GM18519 (cell line): ENCODE measurements around the gene AOC1.
"Not testable (repeated sequence)": the region's sequence is repeated elsewhere in the genome, so short reads cannot be mapped to it uniquely, and the experiment has no call there.

Experiments used
- ATAC-seq: cut with Tn5 transposase; IDR thresholded peaks from one replicate; pipeline ENCODE4 v1.9.1; 2021; ENCODE audit warnings: mild to moderate bottlenecking, moderate library complexity; ENCODE audit not compliant: unreplicated experiment, low FRiP score

AOC1 gene, protein sequence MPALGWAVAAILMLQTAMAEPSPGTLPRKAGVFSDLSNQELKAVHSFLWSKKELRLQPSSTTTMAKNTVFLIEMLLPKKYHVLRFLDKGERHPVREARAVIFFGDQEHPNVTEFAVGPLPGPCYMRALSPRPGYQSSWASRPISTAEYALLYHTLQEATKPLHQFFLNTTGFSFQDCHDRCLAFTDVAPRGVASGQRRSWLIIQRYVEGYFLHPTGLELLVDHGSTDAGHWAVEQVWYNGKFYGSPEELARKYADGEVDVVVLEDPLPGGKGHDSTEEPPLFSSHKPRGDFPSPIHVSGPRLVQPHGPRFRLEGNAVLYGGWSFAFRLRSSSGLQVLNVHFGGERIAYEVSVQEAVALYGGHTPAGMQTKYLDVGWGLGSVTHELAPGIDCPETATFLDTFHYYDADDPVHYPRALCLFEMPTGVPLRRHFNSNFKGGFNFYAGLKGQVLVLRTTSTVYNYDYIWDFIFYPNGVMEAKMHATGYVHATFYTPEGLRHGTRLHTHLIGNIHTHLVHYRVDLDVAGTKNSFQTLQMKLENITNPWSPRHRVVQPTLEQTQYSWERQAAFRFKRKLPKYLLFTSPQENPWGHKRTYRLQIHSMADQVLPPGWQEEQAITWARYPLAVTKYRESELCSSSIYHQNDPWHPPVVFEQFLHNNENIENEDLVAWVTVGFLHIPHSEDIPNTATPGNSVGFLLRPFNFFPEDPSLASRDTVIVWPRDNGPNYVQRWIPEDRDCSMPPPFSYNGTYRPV

DNA sequence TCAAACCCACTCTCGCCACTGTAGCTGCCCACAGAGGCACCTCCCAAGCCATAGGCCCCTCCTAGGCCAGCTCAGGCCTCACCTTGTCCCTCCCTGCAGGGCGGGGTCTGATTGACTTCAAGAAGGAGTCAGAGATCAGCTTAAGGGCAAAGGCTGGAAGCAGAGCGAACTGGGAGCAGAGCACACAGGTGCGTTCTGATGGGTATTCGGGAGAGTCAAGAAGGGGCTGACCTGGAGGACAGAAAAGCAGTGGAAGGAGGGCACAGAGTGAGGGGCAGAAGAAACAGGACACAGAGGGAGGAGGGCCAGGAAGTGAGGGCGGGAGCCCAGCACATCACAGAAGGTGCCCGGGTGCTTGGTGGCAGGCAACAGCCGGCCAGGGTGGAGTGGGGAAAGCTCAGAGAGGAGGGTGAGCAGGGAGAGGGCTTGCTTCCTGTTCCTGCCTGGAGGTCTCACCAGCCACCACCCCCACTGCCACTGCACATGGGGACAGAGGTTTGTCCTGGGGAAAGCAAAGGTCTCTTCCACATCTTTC is at the start of gene AOC1:
AOC1 (plus strand) TSS at position 147 of the 535 bp plus-strand sequence. CDS start 3,954 bp downstream, outside the sequence.
- ATAC-seq: no peak

DNA sequence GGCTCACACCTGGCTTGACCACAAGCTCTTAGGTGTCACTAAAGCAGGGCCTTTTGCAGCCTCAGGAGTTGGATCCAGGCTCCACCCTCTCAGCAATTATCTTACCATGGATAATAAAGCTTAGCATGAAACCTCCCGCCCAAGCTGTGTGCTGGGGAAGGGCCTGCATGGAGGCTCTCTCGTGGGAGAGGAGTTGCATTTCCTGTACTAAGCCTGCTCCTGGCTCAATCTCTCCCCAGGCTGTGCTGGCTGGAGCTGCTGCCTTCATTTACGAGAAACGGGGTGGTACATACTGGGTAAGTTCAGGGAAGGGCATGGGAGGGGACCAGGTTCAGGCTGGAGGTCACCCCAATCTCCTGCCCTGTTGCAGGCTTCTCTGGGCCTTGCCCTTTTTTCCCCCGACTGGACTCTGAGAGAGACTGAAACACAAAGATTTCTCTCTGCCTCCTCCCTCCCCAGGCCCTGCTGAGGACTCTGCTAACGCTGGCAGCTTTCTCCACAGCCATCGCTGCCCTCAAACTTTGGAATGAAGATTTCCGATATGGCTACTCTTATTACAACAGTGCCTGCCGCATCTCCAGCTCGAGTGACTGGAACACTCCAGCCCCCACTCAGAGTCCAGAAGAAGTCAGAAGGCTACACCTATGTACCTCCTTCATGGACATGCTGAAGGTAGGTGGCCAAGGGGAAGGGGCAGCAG is 49.0 kb upstream of the AOC1 start:
- ATAC-seq: no peak

DNA sequence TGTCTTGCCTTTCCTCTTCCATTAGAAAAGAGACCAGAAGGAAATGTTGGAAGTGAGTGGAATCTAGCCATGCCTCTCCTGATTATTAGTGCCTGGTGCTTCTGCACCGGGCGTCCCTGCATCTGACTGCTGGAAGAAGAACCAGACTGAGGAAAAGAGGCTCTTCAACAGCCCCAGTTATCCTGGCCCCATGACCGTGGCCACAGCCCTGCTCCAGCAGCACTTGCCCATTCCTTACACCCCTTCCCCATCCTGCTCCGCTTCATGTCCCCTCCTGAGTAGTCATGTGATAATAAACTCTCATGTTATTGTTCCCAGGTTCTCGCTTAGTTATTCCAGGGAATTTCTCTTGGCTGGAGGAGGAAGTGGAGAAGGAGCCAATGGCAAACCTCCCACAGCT is 47.5 kb upstream of the AOC1 start:
- ATAC-seq: no peak

DNA sequence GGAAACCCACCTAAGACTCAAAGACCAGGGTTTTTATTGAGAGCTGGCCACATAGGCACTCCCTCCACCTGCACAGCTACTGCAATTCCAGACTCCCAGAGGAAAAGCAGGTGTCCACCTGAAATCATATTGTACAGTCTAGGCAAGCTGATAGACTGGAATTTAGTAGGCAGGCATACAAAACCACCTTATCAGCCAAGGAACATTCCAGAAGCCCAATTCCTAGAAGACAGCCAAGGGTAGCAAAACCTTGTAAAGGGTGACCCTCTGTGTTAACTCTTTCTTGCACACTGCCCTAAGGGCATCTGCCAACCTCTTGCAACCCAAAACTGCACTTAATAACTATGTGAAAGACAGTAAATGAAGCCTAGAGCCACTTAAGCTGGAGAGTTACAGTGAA is 46.5 kb upstream of the AOC1 start:
- no peak for ATAC-seq

DNA sequence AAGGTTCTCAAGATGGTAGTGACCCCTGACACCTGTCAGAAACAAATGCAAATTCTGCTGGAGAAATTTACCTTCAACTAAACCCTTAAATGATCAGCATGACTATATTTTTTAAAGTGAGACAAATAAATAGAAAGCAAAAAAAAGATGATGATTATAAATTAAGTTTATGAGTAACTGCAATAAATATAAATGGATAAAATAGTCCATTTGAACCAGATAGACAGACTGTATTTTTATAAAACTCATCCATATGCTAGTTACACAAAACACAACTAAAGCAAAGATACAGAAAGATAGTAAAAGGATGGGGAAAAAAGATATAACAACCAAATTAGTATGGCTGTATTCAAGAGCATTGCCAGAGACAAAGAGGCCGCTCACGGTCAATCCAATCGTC is 45.9 kb upstream of the AOC1 start:
- ATAC-seq: no peak

DNA sequence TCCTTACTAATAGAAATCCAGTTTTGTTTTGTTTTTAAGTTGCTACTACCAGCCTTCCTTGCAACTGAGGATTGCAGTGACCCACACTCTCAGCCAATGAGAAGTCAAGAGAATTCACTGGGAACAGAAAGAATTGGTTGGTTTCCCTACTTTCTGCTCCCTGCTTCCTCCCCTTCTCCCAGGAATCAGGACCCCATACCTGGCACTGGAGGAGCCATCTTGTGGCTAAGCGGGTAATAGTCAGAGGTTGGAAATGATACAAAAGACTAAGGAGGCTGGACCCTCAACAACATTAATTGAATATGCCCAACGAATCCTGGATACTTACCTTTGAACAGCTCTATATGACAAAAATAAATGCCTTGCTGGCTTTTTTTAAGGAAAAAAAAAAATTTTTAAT is 45.5 kb upstream of the AOC1 start:
- no peak for ATAC-seq

DNA sequence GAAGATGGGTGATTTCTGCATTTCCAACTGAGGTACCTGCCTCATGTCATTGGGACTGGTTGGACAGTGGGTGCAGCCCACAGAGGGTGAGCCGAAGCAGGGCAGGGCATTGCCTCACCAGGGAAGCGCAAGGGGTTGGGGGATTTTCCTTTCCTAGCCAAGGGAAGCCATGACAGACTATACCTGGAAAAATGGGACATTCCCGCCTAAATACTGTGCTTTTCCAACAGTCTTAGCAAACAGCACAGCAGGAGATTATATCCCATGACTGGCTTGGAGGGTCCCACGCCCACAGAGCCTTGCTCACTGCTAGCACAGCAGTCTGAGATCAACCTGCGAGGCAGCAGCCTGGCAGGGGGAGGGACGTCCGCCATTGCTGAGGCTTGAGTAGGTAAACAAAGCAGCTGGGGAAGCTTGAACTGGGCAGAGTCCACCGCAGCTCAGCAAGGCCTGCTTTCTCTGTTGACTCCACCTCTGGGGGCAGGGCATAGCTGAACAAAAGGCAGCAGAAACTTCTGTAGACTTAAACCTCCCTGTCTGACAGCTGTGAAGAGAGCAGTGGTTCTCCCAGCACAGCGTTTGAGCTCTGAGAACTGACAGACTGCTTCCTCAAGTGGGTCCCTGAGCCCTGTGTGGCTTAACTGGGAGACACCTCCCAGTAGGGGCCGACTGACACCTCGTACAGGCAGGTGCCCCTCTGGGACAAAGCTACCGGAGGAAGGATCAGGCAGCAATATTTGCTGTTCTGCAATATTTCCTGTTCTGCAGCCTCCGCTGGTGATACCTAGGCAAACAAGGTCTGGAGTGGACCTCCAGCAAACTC is 44.5 kb upstream of the AOC1 start:
- ATAC-seq: not testable (repeated sequence)

DNA sequence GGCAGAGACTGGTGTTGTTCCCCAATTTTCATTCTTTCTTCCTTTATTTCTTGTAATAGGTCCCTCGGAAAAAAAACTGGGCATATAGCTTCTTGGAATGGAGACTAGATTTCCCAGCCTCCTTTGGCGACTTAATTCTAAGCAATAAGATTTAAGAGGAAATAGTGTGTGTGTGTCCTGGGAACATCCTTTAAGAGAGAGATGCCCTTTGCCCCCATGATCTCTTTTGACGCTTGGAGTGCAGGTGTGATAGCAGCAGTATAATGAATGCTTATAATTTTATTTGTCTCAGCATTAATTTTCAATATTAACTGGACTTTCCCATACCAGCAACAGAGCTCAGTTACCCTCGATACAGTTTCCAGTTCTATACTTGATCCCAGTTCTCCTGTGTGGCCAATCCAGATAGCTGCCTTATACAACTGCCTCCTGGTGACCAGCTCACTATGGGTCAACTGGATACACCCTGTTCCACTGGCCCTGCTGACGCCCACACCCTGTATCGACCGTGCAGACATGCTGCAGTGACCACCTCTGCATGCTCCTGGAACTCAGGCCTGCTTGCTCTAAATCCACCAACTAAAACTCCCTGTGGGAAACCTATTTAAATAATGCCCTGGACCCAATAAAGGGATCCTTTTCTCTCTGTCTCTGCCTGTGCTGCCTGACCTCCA is 37.9 kb upstream of the AOC1 start:
- ATAC-seq: no peak

DNA sequence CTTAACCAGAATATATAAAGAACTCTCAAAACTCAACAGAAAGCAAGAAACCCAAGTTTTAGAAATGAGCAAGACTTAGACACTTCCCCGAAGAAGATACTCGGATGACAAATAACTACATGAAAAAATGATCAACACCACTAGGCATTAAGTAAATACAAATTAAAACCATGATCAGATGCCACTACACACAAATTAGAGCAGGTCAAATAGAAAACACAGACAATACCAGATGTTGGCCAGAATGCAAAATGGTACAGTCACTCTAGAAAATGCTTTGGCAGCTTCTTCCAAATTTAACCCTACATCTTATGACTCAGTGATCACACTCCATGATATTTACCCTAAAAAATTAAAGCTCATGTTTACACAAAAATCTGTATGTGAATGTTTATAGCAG is 33.3 kb upstream of the AOC1 start:
- no peak for ATAC-seq

DNA sequence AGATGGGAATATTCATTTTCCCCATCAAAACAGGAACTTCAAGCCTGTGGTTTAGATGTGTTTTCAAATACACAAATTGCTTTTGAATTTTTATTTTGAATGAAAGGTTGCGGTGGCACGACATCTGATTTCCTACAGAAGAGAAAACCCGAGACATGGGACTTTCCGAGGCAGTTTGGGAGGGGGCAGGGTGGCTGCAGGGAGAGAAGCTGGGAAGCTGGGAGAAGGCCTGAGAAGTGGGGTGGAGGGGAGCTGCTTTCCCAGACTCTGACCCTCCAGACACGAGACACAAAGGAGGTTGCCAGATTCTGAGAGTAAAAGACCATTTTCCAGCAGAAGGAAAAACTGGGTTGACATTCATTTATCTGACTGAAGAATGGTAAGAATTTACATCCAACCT is 32.2 kb upstream of the AOC1 start:
- no peak for ATAC-seq

DNA sequence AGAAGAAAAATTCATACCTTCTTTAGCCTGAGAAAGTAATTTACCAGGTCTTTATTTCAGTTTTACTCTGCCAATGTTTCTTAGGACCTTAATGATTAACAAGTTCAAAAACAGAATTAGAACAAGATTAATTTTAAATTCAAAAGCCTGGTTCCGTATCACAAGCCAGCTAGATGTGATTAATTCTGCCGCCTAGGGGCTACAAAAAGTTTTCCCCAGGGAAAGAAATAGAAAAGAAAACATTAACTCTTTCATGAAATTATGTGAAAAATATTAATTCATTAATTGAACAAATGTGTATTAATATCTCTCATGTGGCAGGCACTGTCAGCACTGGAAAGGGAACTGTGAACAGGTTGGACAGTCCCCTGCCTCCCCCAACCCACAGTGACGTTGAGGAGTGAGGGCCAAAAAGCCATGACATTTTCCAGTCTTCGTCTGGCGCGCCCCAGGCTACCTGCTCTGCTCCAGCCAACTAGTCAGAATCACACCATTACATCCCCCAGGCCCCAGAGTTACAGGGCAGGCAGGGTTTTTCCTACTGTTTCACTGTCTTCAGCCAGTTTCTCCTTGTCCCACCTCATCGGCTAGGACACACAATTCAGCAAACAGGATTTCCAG is 31.6 kb upstream of the AOC1 start:
- no peak for ATAC-seq

DNA sequence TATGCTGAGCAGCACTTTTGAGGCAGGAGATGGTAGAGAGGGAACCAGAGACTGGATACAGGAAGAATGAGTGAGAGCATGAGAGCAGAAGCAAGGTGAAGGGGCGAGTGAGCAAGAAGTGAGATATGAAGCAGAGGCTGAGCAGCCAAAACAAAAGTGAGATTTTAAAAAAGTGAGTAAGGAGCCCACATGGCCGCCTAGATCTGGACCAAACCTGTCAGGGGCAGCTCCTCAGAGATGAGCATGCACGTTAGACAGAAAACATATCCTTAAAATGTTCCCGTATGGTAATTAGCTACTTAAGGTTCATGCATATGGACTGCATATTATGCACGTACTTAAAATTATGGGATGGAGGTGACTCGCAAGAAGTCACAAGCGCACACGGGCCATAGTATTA is 29.3 kb upstream of the AOC1 start:
- ATAC-seq: no peak

DNA sequence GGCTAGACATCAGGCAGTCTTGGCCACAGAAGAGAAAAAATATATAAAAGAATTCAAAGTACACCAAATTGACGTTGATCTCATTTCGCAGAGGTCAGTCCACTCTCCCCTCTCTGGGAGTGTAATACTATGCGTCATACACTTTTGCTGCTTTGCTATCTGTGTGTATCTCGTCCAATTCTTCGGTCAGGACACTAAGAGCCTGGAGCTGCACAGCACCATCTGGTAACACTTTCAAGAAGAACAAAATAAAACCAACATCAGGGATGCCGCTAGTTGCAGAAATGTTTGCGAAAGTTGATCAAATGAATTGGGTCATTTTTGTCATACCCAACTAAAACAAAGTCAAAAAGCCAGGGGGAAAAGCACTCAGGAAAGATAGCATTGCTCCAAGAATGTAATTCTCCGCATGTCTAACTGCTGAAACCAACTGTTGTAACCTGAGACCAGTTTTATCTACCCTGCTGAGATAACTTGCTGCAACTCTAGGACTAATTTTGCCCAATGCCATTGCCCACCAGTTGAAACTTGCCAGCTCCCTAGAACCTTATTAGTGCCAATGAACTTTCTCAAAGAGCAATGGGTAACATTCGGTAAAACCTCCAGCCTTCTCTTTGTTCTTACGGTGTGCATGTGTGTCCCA is 28.7 kb upstream of the AOC1 start:
- no peak for ATAC-seq

DNA sequence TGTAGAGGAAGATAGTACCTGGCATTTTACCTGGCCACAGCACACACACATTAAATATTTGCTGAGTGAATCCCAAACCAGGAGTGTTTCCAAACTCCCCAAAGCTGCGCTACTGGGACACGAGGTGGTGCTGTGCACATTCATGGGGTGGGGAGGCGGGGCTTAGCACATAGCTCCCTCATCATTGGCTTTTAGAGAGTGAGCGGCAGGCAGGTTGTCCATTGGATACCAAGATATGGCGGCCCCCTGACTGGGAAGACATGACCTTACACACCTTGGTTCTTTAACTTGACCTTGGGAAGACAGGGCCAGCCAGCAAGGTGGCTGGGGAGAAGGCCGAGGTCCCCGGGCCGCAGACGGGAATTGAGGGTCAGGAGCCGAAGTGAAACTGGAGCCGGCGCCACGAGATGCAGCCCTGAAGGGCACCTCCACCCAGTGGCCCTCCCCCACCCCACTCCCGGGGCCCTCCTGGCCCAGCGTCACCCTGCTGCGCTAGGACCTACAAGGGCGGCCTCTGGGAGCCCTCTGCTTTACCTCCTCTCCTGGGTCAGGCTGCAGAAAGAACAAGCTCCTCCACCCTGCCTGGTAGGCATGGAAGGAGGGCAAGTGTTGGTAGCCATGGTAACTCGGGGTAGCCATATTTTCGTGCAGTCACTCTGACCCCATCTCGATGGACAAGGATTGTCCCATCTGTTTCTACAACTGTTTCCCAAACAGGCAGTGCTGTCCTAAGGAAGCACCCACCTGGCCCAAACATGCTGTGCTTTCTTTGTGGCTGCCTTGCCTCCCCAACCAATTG is 27.7 kb upstream of the AOC1 start:
- ATAC-seq: no peak

DNA sequence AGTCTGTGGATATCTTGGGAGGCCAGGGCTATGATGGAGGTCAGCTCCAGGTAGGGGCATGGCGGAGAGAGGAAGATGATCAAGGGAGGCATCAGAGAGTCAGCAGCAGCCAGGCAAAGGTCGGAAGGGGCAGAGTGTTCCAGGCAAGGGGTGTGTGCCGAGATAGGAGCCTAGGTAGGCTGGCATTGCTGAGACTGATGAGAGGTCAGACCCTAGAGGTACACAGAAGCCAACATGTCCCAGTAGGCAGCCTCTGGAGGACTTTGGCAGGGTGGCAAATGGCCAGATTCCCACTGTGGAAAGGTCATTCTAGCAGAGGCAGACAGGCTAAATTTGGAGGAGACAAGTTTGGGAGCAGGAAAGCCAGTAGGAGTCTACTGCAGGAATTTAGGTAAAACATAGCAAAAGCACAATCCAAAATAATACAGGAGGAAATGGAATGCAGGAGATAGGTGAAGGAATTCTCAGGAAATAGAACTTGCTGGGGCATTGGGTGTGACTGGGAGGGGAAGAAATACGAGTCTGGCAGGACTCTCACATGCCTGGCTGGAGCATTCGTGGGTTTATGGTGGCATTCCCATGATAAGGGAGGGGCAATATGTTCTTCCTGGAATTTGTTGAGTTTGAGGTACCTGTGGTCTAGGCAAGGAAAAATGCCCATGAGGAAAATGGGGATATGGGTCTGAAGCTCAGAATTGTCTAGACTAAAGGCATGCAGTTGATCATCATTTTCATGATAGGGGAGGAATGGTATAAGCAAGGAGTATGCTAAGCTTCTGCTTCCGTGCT is 26.1 kb upstream of the AOC1 start:
- ATAC-seq: no peak

DNA sequence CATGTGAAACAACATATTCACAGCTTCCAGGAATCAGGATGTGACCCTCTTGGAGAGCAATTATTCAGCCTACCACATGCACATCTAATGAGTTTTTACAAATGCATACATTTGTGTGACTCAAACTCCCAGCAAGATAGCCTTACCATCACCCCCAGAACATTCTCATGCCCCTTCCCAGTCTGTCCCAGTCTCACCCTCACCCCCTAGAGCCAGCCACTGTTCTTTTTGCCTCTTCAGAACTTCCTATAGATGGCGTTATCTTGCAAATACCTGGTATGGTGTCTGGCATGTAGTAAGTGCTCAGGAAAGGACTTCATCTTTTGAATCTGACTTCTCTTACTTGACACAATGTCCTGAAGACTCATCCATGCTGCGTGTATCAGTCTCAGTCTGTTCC is 23.9 kb upstream of the AOC1 start:
- no peak for ATAC-seq

DNA sequence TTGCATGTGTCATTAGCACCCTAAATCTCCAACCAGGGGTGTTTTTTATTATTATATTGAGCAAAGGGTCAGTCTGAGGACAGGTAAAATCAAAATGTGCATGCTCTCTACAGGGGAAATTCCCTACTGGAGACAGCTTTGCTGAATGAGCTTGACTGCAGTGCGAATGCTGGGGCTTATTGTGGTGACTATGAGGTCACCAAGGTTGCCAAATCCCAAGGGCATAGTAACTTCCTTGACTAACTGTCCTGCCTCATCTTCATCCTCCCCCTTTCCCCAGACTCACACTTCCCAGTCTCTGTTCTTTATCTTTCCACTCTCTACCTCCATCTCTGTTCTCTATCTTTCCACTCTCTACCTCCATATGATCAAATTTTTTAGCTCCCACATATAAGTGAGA is 22.9 kb upstream of the AOC1 start:
- no peak for ATAC-seq
